Activated CD4-positive, CD25-positive, alpha-beta regulatory T cell treated with anti-CD3 and anti-CD28 coated beads, Interleukin-2, amount 50 U/mL, for 24 hours (primary cell): ENCODE results near the gene SH3PXD2B.
"Not testable (repeated sequence)": the region's sequence is repeated elsewhere in the genome, so short reads cannot be mapped to it uniquely, and the experiment has no call there.

Experiments
- ATAC-seq, 2 donors: fragments of 150-1000 bp; cut with Tn5 transposase; one replicate each; pipeline ENCODE4 v1.10.0; 2021; ENCODE audit warnings: mild to moderate bottlenecking in 1 of 2, moderate library complexity in 1 of 2

SH3PXD2B gene

DNA sequence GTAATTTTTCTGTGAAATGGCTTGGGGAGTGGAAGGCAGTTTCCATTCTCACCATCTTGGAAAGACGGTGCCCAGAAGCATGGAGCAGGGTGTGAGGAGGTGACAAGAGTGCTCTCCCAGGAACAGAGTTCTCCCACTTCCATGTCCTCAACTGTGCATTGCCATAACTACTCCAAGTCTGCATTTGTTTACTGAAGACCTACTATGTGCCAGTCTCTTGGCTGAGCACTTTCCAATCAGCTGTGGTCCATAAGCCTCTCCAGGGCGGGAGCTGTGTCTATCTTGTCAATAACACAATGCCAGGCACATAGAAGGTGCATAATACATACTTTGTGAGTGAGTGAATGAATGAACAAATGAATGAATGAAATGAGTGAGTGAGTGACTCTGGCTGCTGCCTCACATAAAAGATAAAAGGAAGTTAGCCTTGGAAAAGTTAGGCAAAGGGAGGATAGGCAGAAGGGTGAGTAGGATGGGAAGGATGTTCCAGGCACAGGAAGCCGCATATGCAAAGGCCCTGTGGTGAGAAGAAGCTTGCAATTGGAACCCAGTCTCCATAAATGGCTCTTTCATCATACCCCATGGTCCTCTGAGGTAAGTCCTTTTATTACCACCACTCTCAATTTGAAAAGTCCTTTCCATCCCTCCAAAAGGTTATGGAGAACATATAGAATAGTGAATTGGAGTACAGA is 31.3 kb upstream of the SH3PXD2B start:
- no peak for ATAC-seq

GRCh38 chr5:172484664-172485063 is 30.3 kb upstream of the SH3PXD2B start:
- no peak for ATAC-seq

DNA sequence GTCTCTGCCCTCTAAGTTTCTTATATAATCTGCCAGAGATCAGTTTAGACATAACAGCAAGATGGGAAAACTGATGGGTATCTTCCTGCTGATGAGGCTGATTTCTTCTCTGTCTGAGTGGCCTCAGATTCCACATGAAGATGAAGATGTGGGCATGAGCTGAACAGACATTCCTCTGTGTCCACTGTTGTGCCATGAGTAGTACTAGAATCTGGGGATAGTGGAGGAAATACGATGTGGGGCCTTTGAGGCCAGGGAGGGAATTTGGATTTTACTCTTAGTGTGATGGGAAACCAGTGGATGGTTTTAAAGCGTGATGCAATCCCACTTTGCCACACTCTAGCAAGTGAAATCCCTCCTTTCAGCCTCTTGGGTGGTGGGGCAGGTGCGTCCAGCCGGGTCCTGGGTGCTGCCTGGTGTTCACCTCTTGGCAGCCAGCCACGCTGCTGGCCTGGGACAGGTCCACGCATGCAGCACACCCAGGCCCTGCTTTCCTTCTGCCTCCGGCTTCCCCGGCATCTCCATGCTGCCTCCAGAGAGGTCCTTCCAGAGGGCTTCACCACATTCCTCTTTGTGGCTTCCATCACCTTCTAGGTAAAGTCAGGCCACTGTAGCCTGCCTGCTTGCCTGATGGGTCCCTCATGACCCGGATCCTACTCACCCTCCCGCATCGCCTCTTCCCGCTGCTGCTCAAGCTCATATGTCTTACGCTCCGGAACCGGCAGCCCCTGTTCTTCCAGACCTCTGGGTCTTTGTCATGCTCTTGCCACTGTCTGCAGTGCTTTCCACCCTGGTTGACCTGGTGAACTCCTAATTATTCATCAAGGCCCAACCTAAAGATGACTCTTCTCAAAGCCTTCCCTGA is 28.1 kb upstream of the SH3PXD2B start:
- ATAC-seq, result no peak

DNA sequence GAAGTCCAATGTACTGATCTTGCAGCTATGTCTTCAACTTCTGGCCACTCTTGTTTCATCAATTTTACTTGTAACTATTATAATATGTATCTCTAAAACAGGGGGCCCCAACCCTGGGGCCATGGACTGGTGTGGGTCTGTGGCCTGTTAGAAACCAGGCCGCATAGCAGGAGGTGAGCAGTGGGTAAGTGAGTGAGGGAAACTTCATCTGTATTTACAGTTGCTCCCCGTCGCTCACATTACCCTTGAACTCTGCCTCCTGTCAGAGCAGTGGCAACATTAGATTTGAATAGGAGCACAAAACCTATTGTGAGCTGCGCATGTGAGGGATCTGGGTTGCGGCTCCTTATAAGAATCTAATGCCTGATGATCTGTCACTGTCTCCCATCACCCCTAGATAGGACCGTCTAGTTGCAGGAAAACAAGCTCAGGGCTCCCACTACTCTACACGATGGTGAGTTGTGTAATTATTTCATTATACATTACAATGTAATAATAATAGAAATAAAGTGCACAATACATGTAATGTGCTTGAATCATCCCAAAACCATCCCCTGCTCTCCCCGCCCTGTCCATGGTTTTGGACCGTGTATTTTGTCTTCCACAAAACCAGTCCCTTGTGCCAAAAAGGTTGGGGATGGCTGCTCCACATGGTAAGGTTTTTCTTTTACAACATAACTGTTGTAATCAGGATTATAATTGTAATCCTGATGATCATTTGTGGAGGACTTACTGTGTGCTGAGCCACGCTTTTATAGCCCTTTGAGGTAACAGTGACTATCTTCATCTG is 26.9 kb upstream of the SH3PXD2B start:
- no peak for ATAC-seq

GRCh38 chr5:172479784-172480115 is 25.4 kb upstream of the SH3PXD2B start:
- no peak for ATAC-seq

- peak; percentile 68 to 80 for ATAC-seq
These were observed 24.9 kb upstream of the SH3PXD2B start for GRCh38 chr5:172479034-172479783.

DNA sequence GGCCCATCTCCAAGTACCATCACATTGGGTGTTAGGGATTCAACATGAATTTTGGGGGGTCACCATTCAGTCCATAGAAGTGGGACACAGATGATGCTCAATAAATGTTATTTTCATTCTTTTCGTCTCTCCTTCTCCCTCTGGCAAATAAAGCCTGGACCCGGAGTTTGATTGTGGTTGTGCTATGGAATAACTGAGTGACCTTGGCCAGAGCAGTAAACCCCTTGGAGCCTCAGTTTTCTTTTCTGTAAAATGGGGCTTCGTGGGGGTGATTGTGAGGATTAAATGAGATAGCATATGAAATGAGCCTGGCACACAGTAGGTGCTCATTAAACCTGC is 24.3 kb upstream of the SH3PXD2B start:
- not testable (repeated sequence) for ATAC-seq

DNA sequence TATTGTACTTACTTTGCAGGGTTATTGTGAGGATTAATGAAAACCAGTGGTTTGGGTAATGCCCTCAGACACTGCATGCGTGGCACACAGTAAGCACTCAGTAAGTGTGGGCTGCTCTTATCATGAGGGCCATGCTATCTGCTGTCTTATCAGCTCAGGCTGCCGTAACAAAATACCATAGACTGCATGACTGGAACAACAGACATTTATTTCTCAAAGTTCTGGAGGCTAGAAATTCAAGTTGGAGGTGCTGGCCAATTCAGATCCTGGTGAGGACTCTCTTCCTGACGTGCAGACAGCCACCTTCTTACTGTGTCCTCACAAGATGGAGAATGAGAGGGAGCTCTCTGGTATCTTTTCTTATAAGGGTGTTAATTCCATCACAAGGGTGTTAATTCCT is 23.9 kb upstream of the SH3PXD2B start:
- no peak for ATAC-seq

DNA sequence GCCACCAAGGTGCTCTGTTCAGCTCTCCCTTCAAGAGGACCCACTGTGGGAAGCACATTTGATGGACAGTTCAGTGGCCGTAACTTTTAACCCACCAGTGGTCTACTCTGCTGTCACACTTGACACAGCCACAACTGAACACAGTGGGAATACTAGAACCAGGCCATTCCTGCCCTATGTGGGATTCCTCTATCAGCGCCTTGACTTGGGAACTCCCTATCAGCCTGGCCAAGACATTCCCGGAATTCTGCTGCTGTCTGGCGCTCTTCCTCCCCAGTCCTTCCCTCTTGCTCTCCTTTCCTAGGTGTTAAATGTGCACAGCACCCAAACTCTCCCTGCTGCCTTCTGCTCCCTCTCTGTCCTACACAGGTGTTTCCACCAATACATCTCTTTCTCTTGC is 23.1 kb upstream of the SH3PXD2B start:
- no peak for ATAC-seq

GRCh38 chr5:172474293-172474692 is 20.0 kb upstream of the SH3PXD2B start:
- ATAC-seq, result no peak

GRCh38 chr5:172473427-172473826 is 19.1 kb upstream of the SH3PXD2B start:
- no peak for ATAC-seq

- no peak for ATAC-seq
These were observed 15.4 kb upstream of the SH3PXD2B start for GRCh38 chr5:172469697-172470096.

DNA sequence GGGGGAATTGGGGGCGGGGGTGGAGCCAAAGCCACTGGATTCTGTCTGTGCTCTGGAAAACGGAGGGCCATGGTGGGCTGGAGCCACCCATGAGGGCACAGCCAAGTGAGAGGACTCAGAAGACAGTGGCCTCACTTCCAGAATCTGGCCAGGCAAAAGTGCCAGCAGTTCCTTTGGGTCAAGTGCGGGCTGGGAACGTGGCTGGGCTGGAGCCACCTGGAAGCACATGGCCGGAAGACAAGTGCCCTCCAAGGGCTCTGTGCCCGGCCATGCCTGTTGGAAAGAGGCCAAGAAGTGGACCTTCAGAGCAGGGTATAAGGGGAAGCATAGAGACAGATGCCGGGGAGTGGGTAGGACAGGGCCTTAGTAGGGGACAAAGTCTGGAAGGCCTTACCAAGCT is 11.7 kb upstream of the SH3PXD2B start:
- no peak for ATAC-seq

DNA sequence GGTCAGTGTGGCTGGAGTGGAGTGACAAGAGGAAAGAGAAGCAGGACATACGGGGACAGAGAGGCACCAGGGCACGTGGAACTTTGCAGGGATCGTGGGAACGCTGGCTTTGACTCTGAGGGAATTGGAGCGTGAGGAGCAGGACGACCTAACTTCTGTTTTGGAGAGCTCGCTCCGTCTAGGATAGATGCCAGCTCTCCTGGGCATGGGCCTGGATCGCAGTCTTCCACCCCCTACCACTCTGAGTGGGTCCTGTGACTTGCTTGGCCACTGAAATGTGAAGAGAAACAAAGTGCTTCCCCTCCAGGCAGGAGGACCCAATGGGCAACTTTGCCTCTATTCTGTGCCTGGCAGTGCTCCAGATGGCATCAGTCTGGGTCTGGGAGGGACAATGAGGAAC is 8.7 kb upstream of the SH3PXD2B start:
- ATAC-seq, result no peak

GRCh38 chr5:172459783-172460165 is 5.4 kb upstream of the SH3PXD2B start:
- ATAC-seq, result no peak

GRCh38 chr5:172458976-172459782 is 4.9 kb upstream of the SH3PXD2B start:
- ATAC-seq, result no peak

- no peak for ATAC-seq
These were observed 1.9 kb upstream of the SH3PXD2B start for GRCh38 chr5:172456076-172456722.

DNA sequence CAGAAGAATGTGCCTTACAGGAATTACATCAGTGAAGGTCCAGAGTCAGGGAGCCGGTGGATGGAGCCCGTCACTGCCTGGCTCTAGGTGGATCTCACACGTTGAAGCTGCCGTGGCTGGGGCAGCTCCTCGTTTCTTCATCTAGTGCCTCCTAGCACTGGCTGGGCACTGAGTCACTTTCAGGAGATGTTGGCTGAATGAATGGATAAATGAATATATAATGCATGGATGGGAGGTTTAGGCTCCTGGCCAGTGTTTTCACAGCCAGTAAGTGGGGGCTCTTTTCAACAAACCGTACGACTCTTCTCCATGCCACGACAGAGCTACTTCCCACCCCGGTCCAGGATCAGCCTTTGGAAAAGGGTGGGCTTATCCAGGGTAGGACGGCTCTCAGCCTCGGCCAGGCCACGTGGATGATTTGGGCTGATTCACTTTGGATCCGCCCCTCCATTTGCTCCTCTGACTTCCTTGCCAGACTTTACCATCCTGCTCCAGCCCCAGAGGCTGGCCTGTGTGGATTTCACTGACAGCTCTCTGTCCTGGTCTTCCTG is 1.3 kb upstream of the SH3PXD2B start:
- ATAC-seq, result no peak

DNA sequence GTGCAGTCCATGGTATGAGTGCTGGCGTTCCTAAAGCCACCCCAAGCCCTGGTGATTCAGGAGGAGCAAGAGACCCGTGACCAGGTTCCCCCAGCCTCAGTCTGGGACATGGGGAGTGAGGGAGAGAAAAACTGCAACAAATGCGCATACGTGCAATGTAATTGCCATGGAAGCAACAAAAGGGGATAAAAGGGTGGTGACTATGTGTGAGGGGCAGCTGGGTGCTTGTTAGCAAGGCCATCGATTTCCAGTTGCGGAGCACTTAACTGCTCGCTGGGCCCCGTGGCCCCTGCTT is 709 bp upstream of the SH3PXD2B start:
- no peak for ATAC-seq

GRCh38 chr5:172453986-172454357 is 353 bp downstream of the SH3PXD2B start:
- no peak for ATAC-seq

DNA sequence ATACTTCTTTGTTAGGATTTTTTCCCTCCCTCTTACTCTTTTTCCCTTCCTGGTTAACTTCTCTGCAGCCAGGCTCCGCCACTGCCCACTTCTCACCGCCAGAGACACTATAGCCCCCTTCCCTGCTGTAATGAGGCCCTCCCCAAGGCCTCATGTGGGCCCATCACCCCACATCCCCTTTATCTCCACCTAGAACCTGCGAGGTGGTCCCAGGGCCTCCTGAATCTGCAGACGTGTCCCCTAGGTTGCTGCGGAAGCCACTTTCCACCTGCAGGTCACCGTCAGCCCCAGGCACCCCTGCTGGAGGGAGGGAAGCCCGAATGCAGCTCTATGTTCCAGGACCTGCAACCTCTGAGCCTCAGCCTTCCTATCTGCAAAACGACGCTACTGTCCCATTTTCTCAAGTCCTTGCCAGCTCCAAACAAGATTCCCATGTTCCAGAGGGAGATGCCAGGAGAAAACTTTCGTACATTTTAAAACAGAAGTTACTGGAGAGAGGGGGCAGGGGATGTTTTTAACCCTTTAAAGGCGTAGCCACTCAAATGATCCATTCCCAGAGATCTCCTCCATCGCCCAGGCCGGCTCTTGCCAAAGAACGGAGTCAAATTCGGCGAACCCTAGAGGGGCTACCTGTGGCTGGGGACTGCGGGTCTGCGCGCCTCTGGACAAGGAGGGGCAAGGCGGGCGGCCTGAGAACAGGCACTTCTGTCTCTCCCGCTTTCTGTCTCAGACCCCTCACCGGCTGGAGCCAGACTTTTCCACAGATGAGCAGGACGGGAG is 929 bp downstream of the SH3PXD2B start:
- no peak for ATAC-seq
